ENCODE measurements around the gene MYO1C. TPM values are rescaled to one million over a fixed set of nuclear protein-coding genes. Genes with fewer than 3 reads are reported as not detected.
A peak's percentile ranks its signal among the peaks of the same experiment; 100 is the strongest.

The MYO1C gene
- total RNA-seq, 1 donor from 2014 or later, result 322 TPM

- ATAC-seq, result no peak
- Histone ChIP-seq H3K4me3 (no peak overlapping the region), H3K27ac (no peak overlapping the region)
Measured at GRCh38 chr17:1462164-1463112, 30.0 kb downstream of the MYO1C start.

GRCh38 chr17:1461198-1461944 lies 31.1 kb downstream of the MYO1C start:
- peak; percentile 15 for ATAC-seq

More at GRCh38 chr17:1462164-1463112, 30.0 kb downstream of the MYO1C start:
- Histone ChIP-seq H3K36me3 (peaks cover 31% of the 10 kb centered on the region), H3K27me3 (no peaks in the 10 kb centered on the region), H3K9me3 (no peaks in the 10 kb centered on the region), H3K4me1 (peaks cover 32% of the 10 kb centered on the region)
- intact Hi-C loops (cut with DNase I), result no loop called here
- TF ChIP-seq CTCF (IDR thresholded peaks at IDR 0.05), result no peak
- DNase-seq, result no peak

GRCh38 chr17:1460233-1460632 lies 32.3 kb downstream of the MYO1C start:
- H3K9me3 ChIP-seq, result no peaks in the 10 kb centered on the region
- peaks cover 11% of the 10 kb centered on the region for H3K36me3 ChIP-seq
- no peak overlapping the region for H3K4me3 ChIP-seq
- ATAC-seq, result peak; percentile 48
- no peaks in the 10 kb centered on the region for H3K27me3 ChIP-seq
- TF ChIP-seq CTCF (IDR thresholded peaks at IDR 0.05), result no peak
- peaks cover 38% of the 10 kb centered on the region for H3K4me1 ChIP-seq
- intact Hi-C loops (cut with DNase I), result no loop called here
- DNase-seq, result peak; percentile 90
- peak overlapping the region; percentile 25 for H3K27ac ChIP-seq

More at GRCh38 chr17:1461198-1461944, 31.1 kb downstream of the MYO1C start:
- DNase-seq, result no peak
- peak overlapping the region; percentile 24 for H3K27ac ChIP-seq
- H3K9me3 ChIP-seq, result no peaks in the 10 kb centered on the region
- no peak overlapping the region for H3K4me3 ChIP-seq
- intact Hi-C loops (cut with DNase I), result no loop called here
- peaks cover 38% of the 10 kb centered on the region for H3K4me1 ChIP-seq
- peaks cover 22% of the 10 kb centered on the region for H3K36me3 ChIP-seq
- H3K27me3 ChIP-seq, result no peaks in the 10 kb centered on the region
- TF ChIP-seq CTCF (IDR thresholded peaks at IDR 0.05), result no peak

- H3K27me3 ChIP-seq, result no peaks in the 10 kb centered on the region
- H3K27ac ChIP-seq, result peak within 1 kb of the TSS; percentile 96
- TF ChIP-seq CTCF (IDR thresholded peaks at IDR 0.05), result no peak
- ATAC-seq (peak; percentile 95), DNase-seq (peak; percentile 99)
- no peaks in the 10 kb centered on the region for H3K9me3 ChIP-seq
- peaks cover 43% of the 10 kb centered on the region for H3K4me1 ChIP-seq
- intact Hi-C loops (cut with DNase I), result no loop called here
- H3K4me3 ChIP-seq, result peak within 1 kb of the TSS; percentile 99
- peaks cover 10% of the 10 kb centered on the region for H3K36me3 ChIP-seq
Measured at GRCh38 chr17:1455797-1456599, 36.5 kb downstream of the MYO1C start, which contains the start of gene CRK. CRK (minus strand) TSS chr17:1456232; CDS start chr17:1456117, 115 bp downstream.

- intact Hi-C loops (cut with DNase I), result no loop called here
- H3K27ac ChIP-seq, result peak overlapping the region; percentile 96
- peaks cover 38% of the 10 kb centered on the region for H3K4me1 ChIP-seq
Measured at GRCh38 chr17:1455291-1455796, 37.1 kb downstream of the MYO1C start.

More at GRCh38 chr17:1455291-1455796, 37.1 kb downstream of the MYO1C start:
- Histone ChIP-seq H3K9me3 (no peaks in the 10 kb centered on the region), H3K36me3 (peaks cover 10% of the 10 kb centered on the region), H3K4me3 (peak overlapping the region; percentile 99), H3K27me3 (no peaks in the 10 kb centered on the region)
- peak; percentile 60 for TF ChIP-seq CTCF (IDR thresholded peaks at IDR 0.05)
- DNase-seq (peak; percentile 83), ATAC-seq (peak; percentile 67)
